AG04450 (cell line): Measurements from ENCODE around the gene MAP4K5. TPM values are rescaled to one million over a fixed set of nuclear protein-coding genes. Genes with fewer than 3 reads are reported as not detected.

Experiments
- CTCF ChIA-PET: fragments of 300-600, 350-600 bp; formaldehyde crosslinking; extraction: SDS; loops from one replicate; lab custom pipeline; 2022; ENCODE audit warnings: antibody characterized with exemption, inconsistent platforms; lab: Charles Lee
- POLR2A ChIA-PET: fragments of 350-600 bp; formaldehyde crosslinking; extraction: SDS; loops from one replicate; lab custom pipeline; 2021; ENCODE audit warnings: antibody characterized with exemption, inconsistent platforms; lab: Yijun Ruan, JAX
- DNase-seq: peaks from one replicate; pipeline ENCODE4 v3.0.0-alpha.2; 2011; ENCODE audit warnings: low read depth, low spot score
- H3K27ac ChIP-seq: one replicate; pipeline ENCODE4 v1.5.1; 2012; ENCODE audit warnings: low read depth, low read length, control low read depth
- H3K27me3 ChIP-seq: one replicate; pipeline ENCODE4 v1.6.0; 2012; ENCODE audit warnings: low read length; ENCODE audit not compliant: control insufficient read depth, insufficient read depth
- H3K4me3 ChIP-seq: 2 replicates; pipeline ENCODE4 v1.5.1; 2011; ENCODE audit warnings: mild to moderate bottlenecking, low read depth, low read length, control low read depth
- H3K9me3 ChIP-seq: 2 replicates; pipeline ENCODE4 v1.5.1; 2012; ENCODE audit warnings: low read length; ENCODE audit not compliant: control insufficient read depth, insufficient read depth
- polyA plus RNA-seq: library from polyadenylated mRNA; depleted of rRNA; stranded (reverse); fragments of >200 nt; gene quantifications from 2 replicates; pipeline ENCODE4 v1.2.3, GENCODE V29; 2011
- TF ChIP-seq, protein P1 (sequence below): IDR thresholded peaks from 2 replicates; pipeline ENCODE4 v1.5.1; 2011; ENCODE audit warnings: low read depth, low read length, control low read depth, inconsistent platforms

The MAP4K5 gene
- polyA plus RNA-seq, 1 experiment: 35.4 TPM

GRCh38 chr14:50489851-50490250, 42.5 kb downstream of the MAP4K5 start:
- Histone ChIP-seq H3K9me3 (no peaks in the 10 kb centered on the region; the same call in 1 of the 2 replicates), H3K4me3 (no peak overlapping the region), H3K27me3 (no peaks in the 10 kb centered on the region), H3K27ac (no peak overlapping the region)
- TF ChIP-seq, protein P1, sequence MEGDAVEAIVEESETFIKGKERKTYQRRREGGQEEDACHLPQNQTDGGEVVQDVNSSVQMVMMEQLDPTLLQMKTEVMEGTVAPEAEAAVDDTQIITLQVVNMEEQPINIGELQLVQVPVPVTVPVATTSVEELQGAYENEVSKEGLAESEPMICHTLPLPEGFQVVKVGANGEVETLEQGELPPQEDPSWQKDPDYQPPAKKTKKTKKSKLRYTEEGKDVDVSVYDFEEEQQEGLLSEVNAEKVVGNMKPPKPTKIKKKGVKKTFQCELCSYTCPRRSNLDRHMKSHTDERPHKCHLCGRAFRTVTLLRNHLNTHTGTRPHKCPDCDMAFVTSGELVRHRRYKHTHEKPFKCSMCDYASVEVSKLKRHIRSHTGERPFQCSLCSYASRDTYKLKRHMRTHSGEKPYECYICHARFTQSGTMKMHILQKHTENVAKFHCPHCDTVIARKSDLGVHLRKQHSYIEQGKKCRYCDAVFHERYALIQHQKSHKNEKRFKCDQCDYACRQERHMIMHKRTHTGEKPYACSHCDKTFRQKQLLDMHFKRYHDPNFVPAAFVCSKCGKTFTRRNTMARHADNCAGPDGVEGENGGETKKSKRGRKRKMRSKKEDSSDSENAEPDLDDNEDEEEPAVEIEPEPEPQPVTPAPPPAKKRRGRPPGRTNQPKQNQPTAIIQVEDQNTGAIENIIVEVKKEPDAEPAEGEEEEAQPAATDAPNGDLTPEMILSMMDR: no peak
- DNase-seq: no peak
- ChIA-PET POLR2A (no interaction called here), CTCF (no interaction called here)

- no peak for DNase-seq
- ChIA-PET CTCF (interaction anchor here (0.6 to 0.8 kb wide), 2 partner anchors 86 to 170 kb away, joined by 3 to 7 read pairs; no protein-coding TSS in a partner anchor), POLR2A (no interaction called here)
- Histone ChIP-seq H3K9me3 (no peaks in the 10 kb centered on the region), H3K27me3 (no peaks in the 10 kb centered on the region), H3K27ac (no peak overlapping the region), H3K4me3 (no peak overlapping the region)
- TF ChIP-seq, protein P1: no peak
These were observed 43.8 kb downstream of the MAP4K5 start for GRCh38 chr14:50488521-50488920.

GRCh38 chr14:50479041-50479440, 53.3 kb downstream of the MAP4K5 start:
- Histone ChIP-seq H3K27ac (no peak overlapping the region), H3K9me3 (peaks cover 5% of the 10 kb centered on the region), H3K27me3 (no peaks in the 10 kb centered on the region), H3K4me3 (no peak overlapping the region)
- no peak for DNase-seq
- ChIA-PET POLR2A (no interaction called here), CTCF (interaction anchor here (0.6 kb wide), 1 partner anchor 261 kb away, joined by 5 read pairs; no protein-coding TSS in a partner anchor)
- TF ChIP-seq, protein P1: no peak

DNA sequence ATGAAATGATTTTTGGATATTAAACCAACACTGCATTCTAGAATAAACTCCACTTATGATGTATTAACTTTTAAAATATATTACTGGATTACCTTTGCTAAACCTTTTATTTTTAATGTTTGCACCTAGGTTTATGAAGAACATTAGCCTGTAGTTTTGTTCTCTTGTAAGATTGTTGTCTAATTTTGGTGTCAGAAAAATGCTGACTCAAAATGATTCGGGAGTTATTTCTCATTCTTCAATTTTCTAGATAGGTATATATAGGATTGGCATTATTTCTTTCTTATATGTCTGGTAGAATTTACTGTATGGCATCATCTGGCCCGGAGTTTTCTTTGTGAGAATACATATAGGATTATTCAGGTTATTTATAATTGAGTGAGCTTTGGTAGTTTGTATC, 54.6 kb downstream of the MAP4K5 start:
- Histone ChIP-seq H3K9me3 (peaks cover 11% of the 10 kb centered on the region), H3K4me3 (no peak overlapping the region), H3K27me3 (no peaks in the 10 kb centered on the region), H3K27ac (no peak overlapping the region)
- DNase-seq: no peak
- ChIA-PET POLR2A (no interaction called here), CTCF (interaction anchor here (1.0 kb wide), 1 partner anchor 383 kb away, joined by 3 read pairs; no protein-coding TSS in a partner anchor)
- TF ChIP-seq, protein P1: no peak

- POLR2A ChIA-PET: no interaction called here
- TF ChIP-seq, protein P1: no peak
These were observed 56.2 kb downstream of the MAP4K5 start for GRCh38 chr14:50476134-50476533.

More at GRCh38 chr14:50476134-50476533, 56.2 kb downstream of the MAP4K5 start:
- peaks cover 13% of the 10 kb centered on the region for H3K9me3 ChIP-seq
- no peaks in the 10 kb centered on the region for H3K27me3 ChIP-seq
- DNase-seq: no peak
- no peak overlapping the region for H3K4me3 ChIP-seq
- CTCF ChIA-PET: no interaction called here
- no peak overlapping the region for H3K27ac ChIP-seq
